GM12878 (cell line): ENCODE results near the gene EXO5. TPM values are rescaled to one million over a fixed set of nuclear protein-coding genes. Genes with fewer than 3 reads are reported as not detected.

ENCODE experiments used
- ATAC-seq: fragments of 200-7000 bp; cut with Tn5 transposase; 3 replicates; pipeline ENCODE4 v1.9.1; 2020; ENCODE audit warnings: mild to moderate bottlenecking, moderate library complexity
- BruUV-seq: library from RNA; stranded (reverse); fragments of 400-500 nt; replicated peaks from 2 replicates; lab custom pipeline; 2021; lab: Mats Ljungman, UMichigan
- CTCF ChIA-PET: fragments of 300-600 bp; sonication (Branson Sonifier 250); formaldehyde crosslinking; extraction: SDS; loops from one replicate; lab custom pipeline; 2021; ENCODE audit warnings: inconsistent platforms; lab: Yijun Ruan, JAX
- POLR2A ChIA-PET: fragments of 350-600 bp; formaldehyde crosslinking; extraction: SDS; loops from one replicate; lab custom pipeline; 2021; ENCODE audit warnings: inconsistent platforms; lab: Charles Lee
- RAD21 ChIA-PET: fragments of 300-600 bp; sonication (Branson Sonifier 250); formaldehyde crosslinking; loops from one replicate; lab custom pipeline; 2023; ENCODE audit warnings: antibody characterized with exemption; ENCODE audit not compliant: unreplicated experiment; lab: Charles Lee
- SMC1A ChIA-PET: fragments of 300-600 bp; sonication (Branson Sonifier 250); formaldehyde crosslinking; loops from one replicate; lab custom pipeline; 2023; ENCODE audit not compliant: unreplicated experiment, uncharacterized antibody; lab: Charles Lee
- DNase-seq: peaks from one replicate; pipeline ENCODE4 v3.0.0-alpha.2; 2011; ENCODE audit warnings: low read depth, low spot score
- FAIRE-seq: peaks from 3 replicates; lab custom pipeline; 2011; peaks lifted over from hg19 to GRCh38; lab: Jason Lieb, UNC
- H2AFZ ChIP-seq: 2 replicates; pipeline ENCODE4 v1.6.0; 2011; ENCODE audit warnings: low read depth, low read length, control low read depth; ENCODE audit not compliant: control insufficient read depth
- H3K27ac ChIP-seq: 2 replicates; pipeline ENCODE4 v1.5.1; 2011; ENCODE audit warnings: control low read depth; ENCODE audit not compliant: control insufficient read depth, insufficient read depth
- H3K27me3 ChIP-seq, 2 experiments: replicated peaks in 1 of 2; 2 replicates each; pipeline versions ENCODE4 v1.6.0 to v1.6.1; 2011; ENCODE audit warnings: low read length in 1 of 2; ENCODE audit not compliant: control insufficient read depth in 2 of 2, insufficient read depth in 2 of 2
- H3K36me3 ChIP-seq, 2 experiments: 2 replicates each; pipeline ENCODE4 v1.5.1; 2011; ENCODE audit warnings: low read length in 1 of 2; ENCODE audit not compliant: control insufficient read depth in 2 of 2, insufficient read depth in 2 of 2
- H3K4me1 ChIP-seq: 2 replicates; pipeline ENCODE4 v1.6.1; 2011; ENCODE audit warnings: mild to moderate bottlenecking, low read length, moderate library complexity, mixed read lengths; ENCODE audit not compliant: control insufficient read depth, insufficient read depth
- H3K4me2 ChIP-seq: 2 replicates; pipeline ENCODE4 v1.6.0; 2011; ENCODE audit warnings: control low read depth; ENCODE audit not compliant: control insufficient read depth, insufficient read depth
- H3K4me3 ChIP-seq: fragments of 200-600 bp; sonication (generic); 2 replicates; pipeline ENCODE4 v1.5.1; 2016
- H3K79me2 ChIP-seq: 2 replicates; pipeline ENCODE4 v1.6.0; 2011; ENCODE audit warnings: low read length; ENCODE audit not compliant: control insufficient read depth, insufficient read depth
- H3K9ac ChIP-seq: 2 replicates; pipeline ENCODE4 v1.8.0; 2011; ENCODE audit warnings: low read length, control low read depth, mixed read lengths; ENCODE audit not compliant: control insufficient read depth, insufficient read depth
- H3K9me3 ChIP-seq: replicated peaks from 3 replicates; pipeline ENCODE4 v1.5.1; 2011; ENCODE audit warnings: mild to moderate bottlenecking, low read length; ENCODE audit not compliant: control insufficient read depth, insufficient read depth
- H4K20me1 ChIP-seq: 2 replicates; pipeline ENCODE4 v1.6.0; 2011; ENCODE audit not compliant: control insufficient read depth, insufficient read depth
- E2F8 ChIP-seq: fragments of 450-650 bp; IDR thresholded peaks from 2 replicates; pipeline ENCODE4 v1.6.1; 2018; ENCODE audit warnings: mild to moderate bottlenecking, low read depth, moderate library complexity; ENCODE audit not compliant: partially characterized antibody
- ETV6 ChIP-seq, 2 experiments: fragments of 450-650 bp in 1 of 2; IDR thresholded peaks in 1 of 2; conservative IDR thresholded peaks in 1 of 2; 2 replicates each; pipeline ENCODE4 v1.6.1; 2014; ENCODE audit warnings: antibody characterized with exemption in 1 of 2, borderline replicate concordance in 1 of 2, low read depth in 1 of 2, mild to moderate bottlenecking in 1 of 2, moderate library complexity in 1 of 2
- EZH2 ChIP-seq: IDR thresholded peaks from 2 replicates; pipeline ENCODE4 v1.6.1; 2012; ENCODE audit warnings: low read depth, mild to moderate bottlenecking, control low read depth, inconsistent platforms, low read length, borderline replicate concordance; ENCODE audit not compliant: control insufficient read depth
- IRF3 ChIP-seq: fragments of 450-650 bp; IDR thresholded peaks from 2 replicates; pipeline ENCODE4 v1.6.1; 2014; ENCODE audit warnings: mild to moderate bottlenecking
- KAT2A ChIP-seq: conservative IDR thresholded peaks from 2 replicates; pipeline ENCODE4 v1.6.1; 2011; ENCODE audit warnings: low read depth, low read length; ENCODE audit not compliant: control insufficient read depth
- MXI1 ChIP-seq: fragments of 150-350 bp; IDR thresholded peaks from 2 replicates; pipeline ENCODE4 v1.6.1; 2011; ENCODE audit warnings: low read depth, mild to moderate bottlenecking, inconsistent platforms, low read length, improper control_type of control experiment
- MYC ChIP-seq: IDR thresholded peaks from 2 replicates; pipeline ENCODE4 v1.6.1; 2011; ENCODE audit warnings: mild to moderate bottlenecking, low read length, moderate library complexity, inconsistent platforms; ENCODE audit not compliant: insufficient read depth, insufficient replicate concordance, insufficient read length, severe bottlenecking
- NFXL1 ChIP-seq: fragments of 450-650 bp; IDR thresholded peaks from 2 replicates; pipeline ENCODE4 v1.6.1; 2017; ENCODE audit warnings: antibody characterized with exemption, mild to moderate bottlenecking, borderline replicate concordance
- PAX8 ChIP-seq: fragments of 450-650 bp; IDR thresholded peaks from 2 replicates; pipeline ENCODE4 v1.6.1; 2017; ENCODE audit warnings: mild to moderate bottlenecking, moderate library complexity
- SP1 ChIP-seq: IDR thresholded peaks from one replicate; pipeline ENCODE4 v1.6.1; 2011; ENCODE audit warnings: low read depth, low read length
- WGBS: methylation state at CpG from one replicate; pipeline ENCODE4 v1.1.6; 2016; ENCODE audit warnings: low lambda C conversion rate; ENCODE audit not compliant: insufficient replicate concordance, insufficient coverage; ENCODE audit errors: missing lambda C conversion rate; 5-methylcytosine and 5-hydroxymethylcytosine counted together
- in situ Hi-C: fragments of 300-500 bp; cut with MboI; formaldehyde crosslinking; loops from 9 replicates; pipeline ENCODE4 v1.14.3; 2018; ENCODE audit warnings: mixed read lengths
- intact Hi-C: fragments of 100-400 bp; cut with micrococcal nuclease; formaldehyde crosslinking; loops from one replicate; pipeline ENCODE4 v1.14.2; 2022; ENCODE audit not compliant: unreplicated experiment
- polyA plus RNA-seq, 11 experiments: library from polyadenylated mRNA; depleted of rRNA in 4 of 11; unstranded in 6 of 11; stranded (reverse) in 5 of 11; fragments of >200 nt; fragmentation: Nextera tagmentation in 4 of 11; fragmentation: Illumina TruSeq in 1 of 11; extraction: Ambion mirVana in 4 of 11; extraction: Trizol in 1 of 11; gene quantifications; 1 replicate in 1 of 11; 2 replicates in 10 of 11; pipeline versions ENCODE4 v1.2.1 to v1.2.3, GENCODE V29; 2011 to 2016; ENCODE audit warnings: inconsistent platforms in 2 of 11, missing spikeins in 2 of 11, low read depth in 1 of 11
- total RNA-seq, 4 experiments: library from RNA; depleted of rRNA in 3 of 4; stranded (reverse); fragments of >200 nt in 3 of 4; fragmentation: Illumina TruSeq in 1 of 4; extraction: Trizol in 1 of 4; gene quantifications; 2 replicates each; pipeline versions ENCODE4 v1.2.1 to v1.2.3, GENCODE V29; 2013 to 2021

The EXO5 gene
- total and polyA plus RNA-seq, 10 of the 15 experiments (the other 5 are each of a cell fraction or from before 2014, with no cell fraction given) = 2.1 to 10.1 (median 8.5) TPM

GRCh38 chr1:40539338-40539737 is 30.8 kb downstream of the EXO5 start:
- FAIRE-seq (no peak), DNase-seq (no peak), ATAC-seq (no peak)
- H3K36me3 ChIP-seq = no peaks in the 10 kb centered on the region; a peak in 3 of 4 replicates
- ChIA-PET CTCF (no interaction called here), POLR2A (no interaction called here), SMC1A (no interaction called here), RAD21 (no interaction called here)
- intact Hi-C loops (no loop called here), in situ Hi-C loops (no loop called here)
- no peaks in the 10 kb centered on the region for H3K27me3 ChIP-seq
- no peaks in the 10 kb centered on the region for H3K4me1 ChIP-seq
- H3K9me3 ChIP-seq = no peaks in the 10 kb centered on the region; the same call in 2 of the 3 replicates
- TF ChIP-seq EZH2 (no peak), PAX8 (no peak), IRF3 (no peak), NFXL1 (no peak), KAT2A (no peak), MYC (no peak), MXI1 (no peak), SP1 (no peak), E2F8 (no peak), ETV6 (conservative IDR thresholded peaks at IDR 0.05 in 1 of 2, IDR thresholded peaks at IDR 0.05 in 1 of 2; ENCODE audit: borderline replicate concordance in 1 of 2, low read depth in 1 of 2) (no peak)
- no peak overlapping the region for H3K4me3 ChIP-seq
- H3K79me2 ChIP-seq = no peaks in the 10 kb centered on the region
- BruUV-seq = no TSS peak
- no peak overlapping the region for H3K27ac ChIP-seq
- WGBS = 89% methylated on average over 7 of the region's 7 CpGs
- no peak overlapping the region for H3K9ac ChIP-seq
- no peaks in the 10 kb centered on the region for H4K20me1 ChIP-seq
- no peak overlapping the region for H3K4me2 ChIP-seq
- no peak overlapping the region for H2AFZ ChIP-seq
